A673 (cell line): ENCODE measurements around the gene PSD2.

Source experiments
- CTCF ChIP-seq: fragments of 300-800, 200-600 bp; sonication (generic); conservative IDR thresholded peaks from 2 replicates; pipeline ENCODE4 v1.5.1; 2017; ENCODE audit warnings: low read depth, mild to moderate bottlenecking, antibody characterized with exemption, low read length, moderate library complexity, mixed read lengths
- EZH2 ChIP-seq: fragments of 200-600 bp; sonication (generic); IDR thresholded peaks from 2 replicates; pipeline ENCODE4 v1.6.1; 2017; ENCODE audit warnings: borderline replicate concordance, low read depth, mild to moderate bottlenecking, mixed read lengths, antibody characterized with exemption, low read length; ENCODE audit not compliant: poor library complexity, severe bottlenecking

GRCh38 chr5:139747583-139748504, 47.8 kb upstream of the PSD2 start:
- TF ChIP-seq CTCF, result no peak
- TF ChIP-seq EZH2, result no peak
